Placental pericyte (primary cell): ENCODE data around the gene CALN1. TPM values are rescaled to one million over a fixed set of nuclear protein-coding genes. Genes with fewer than 3 reads are reported as not detected.

Experiments used
- small RNA-seq: library from RNA; depleted of rRNA; stranded (forward); fragments of <200 nt; gene quantifications from one replicate; pipeline ENCODE3, GENCODE V24; 2012; ENCODE audit warnings: low replicate concordance
- total RNA-seq: library from RNA; depleted of rRNA; stranded (reverse); fragments of >200 nt; gene quantifications from 2 replicates; pipeline ENCODE4 v1.2.3, GENCODE V29; 2012

The CALN1 gene
- not detected in 2 replicates for total RNA-seq

DNA sequence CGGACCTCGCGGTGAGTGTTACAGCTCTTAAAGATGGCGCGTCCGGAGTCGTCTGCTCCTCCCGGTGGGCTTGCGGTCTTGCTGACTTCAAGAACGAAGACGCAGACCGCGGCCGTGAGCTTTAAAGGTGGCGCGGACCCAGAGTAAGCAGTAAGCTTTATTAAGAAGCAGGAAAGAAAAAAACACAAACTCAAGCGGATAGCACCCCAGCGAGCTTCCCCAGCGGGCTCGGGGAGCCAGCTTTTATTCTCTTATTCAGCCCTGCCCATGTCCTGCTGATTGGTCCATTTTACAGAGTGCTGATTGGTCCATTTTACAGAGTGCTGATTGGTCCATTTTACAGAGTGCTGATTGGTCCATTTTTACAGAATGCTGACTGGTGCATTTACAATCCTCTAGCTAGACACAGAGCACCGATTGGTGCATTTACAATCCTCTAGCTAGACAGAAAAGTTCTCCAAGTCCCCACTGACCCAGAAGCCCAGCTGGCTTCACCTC is at the start of gene CALN1:
CALN1 (minus strand) TSS at position 218 of the 498 bp plus-strand sequence.

Small RNAs within 50 kb of the gene (small RNA-seq; reads per million reads assigned to genes)
- gene AC005011.1, result not detected
- gene RNA5SP232, result not detected
